HG03378 (cell line): ENCODE data around the gene PI4K2A.

ENCODE experiments used
- ATAC-seq: cut with Tn5 transposase; IDR thresholded peaks from one replicate; pipeline ENCODE4 v1.9.1; 2021; ENCODE audit warnings: mild to moderate bottlenecking, moderate library complexity; ENCODE audit not compliant: unreplicated experiment

The PI4K2A gene

GRCh38 chr10:97724341-97724941 lies 84.0 kb downstream of the PI4K2A start:
- no peak for ATAC-seq
